NCI-H82 treated with DMSO at 0.1 percent for 48 hours (cell line): ENCODE data around the gene PGAM2.

ENCODE experiments used
- DNase-seq: peaks from one replicate; lab custom pipeline; 2025; ENCODE audit not compliant: unreplicated experiment; lab: John Stamatoyannopoulos, UW

PGAM2 gene

DNA sequence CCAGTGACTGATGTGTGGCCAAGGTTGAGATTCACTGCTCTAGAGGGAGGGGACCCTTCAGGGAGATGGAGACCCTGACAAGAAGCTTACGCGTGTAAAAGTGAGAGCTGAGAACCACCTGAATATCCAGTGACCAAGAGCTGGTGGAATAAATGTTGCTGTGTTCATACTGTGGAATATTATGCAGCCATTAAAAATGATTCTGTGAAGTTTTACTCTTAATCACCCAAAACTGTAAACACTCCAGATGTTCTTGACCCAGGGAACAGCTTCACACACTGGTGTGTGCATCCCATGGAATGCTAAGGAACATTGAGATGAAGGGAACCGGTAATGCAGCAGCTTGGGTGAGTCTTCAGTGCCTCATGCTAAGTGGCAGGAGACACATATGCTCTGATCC, 21.3 kb upstream of the PGAM2 start:
- no peak for DNase-seq

DNA sequence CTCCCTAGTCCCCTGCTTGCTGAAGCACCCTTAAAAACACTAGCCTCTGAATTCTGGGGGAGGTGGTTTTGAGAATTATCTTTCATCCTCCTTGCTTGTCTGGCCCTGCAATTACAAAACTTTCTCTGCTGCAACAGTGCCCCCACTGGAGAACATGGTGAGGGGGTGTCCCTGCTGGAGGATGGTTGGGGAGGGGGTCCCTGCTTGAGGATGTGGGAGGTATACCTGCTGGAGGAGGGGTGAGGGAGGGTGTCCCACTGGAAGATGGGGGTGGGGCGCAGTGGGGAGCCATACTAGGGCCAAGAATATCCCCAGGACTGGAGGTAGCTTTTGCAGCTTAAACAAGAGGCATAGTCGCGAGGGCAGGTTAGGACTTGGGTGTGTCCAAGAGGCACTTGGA, 20.2 kb upstream of the PGAM2 start:
- DNase-seq = no peak

DNA sequence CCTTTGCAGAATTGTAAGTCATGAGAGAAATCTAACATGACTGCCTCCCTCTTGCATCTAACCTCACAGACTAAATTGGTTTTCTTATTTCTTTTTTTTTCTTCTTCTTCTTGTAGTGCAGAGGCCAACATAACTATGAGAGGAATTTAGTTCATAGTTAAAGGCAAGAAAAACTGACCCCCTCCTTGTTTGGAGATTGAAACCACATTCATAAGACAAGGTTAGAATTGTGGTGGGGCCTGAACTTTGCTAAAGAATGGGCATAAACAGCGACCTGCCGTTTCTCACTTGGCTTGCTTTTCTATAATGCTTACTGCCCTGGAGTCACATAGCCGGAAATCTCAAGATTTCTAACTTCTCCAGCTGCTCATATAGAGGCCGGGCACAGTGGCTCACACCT, 19.3 kb upstream of the PGAM2 start:
- no peak for DNase-seq

DNA sequence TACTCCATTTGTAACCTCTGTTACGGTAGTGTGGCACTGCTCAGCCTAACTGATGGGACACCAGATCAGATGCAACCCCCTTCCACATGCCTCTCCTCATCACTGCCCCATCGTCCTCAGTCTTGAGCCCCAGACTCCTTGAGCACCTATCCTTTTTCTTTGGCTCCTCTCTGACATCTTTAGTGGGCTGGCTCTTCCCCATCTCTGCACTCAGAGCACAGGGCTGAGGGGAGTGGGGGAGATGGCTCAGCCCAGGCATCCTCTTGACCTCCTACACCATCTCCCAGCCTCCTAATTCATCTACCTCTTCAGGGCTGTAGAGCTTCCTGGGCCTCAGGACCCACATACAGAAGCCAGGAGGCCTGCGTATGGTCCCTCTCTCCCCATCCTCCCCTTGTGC, 18.4 kb upstream of the PGAM2 start:
- no peak for DNase-seq

DNA sequence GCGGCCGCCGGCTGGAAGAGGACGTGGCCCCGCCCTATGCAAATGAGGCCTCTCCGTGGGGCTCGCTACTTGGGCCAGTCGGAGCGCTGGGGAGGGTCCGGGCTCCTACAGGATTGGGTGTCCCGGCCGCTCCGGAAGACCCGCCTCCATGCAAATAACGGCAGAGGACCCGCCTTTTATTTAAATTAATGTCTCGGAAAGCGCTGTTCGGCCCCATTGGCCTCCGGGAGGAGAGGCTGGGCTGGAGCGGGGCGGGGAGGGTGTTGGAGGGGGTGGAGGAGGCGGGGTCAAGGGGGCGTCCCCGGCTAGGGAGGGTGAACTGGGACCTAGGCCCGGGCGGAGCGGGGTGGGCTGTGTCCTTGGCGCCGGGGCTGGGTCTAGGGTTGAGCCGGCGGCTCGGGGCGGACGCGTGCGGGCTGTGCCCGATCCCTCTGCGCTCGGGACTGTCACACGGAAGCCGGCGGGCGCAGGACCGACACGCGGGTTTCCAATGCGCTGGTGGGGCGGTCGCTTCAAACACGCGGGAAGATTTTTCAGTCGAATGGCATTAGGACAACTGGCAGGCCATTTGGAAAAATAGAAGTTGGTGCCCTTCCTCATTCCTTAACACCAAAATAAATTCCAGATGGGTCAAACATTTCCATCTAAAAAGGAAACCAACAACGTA, 17.3 kb upstream of the PGAM2 start:
- peak; percentile 98 for DNase-seq

DNA sequence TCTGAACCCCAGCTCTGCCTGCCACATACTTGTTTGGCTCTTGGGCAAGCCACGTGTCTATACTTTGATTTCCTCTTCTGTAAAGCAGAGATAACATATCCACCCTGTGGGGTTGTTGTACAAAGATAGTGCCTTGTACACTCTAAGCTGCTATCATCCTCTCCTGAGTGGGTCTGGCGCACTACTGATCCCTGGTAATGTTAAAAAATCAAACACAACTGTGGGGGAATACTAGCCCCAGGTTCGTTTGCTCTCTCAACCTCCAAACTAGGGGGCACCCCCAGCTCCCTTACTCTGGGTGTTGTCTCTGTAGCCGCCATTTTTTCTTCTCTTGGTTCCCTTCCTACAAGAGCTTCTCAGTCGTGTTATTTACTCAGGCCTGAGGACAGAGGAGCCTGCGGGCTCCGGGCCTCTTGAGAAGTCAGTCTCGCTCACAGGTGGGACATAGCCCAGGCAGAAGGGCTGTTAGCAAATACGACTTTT, 15.9 kb upstream of the PGAM2 start:
- DNase-seq = no peak

DNA sequence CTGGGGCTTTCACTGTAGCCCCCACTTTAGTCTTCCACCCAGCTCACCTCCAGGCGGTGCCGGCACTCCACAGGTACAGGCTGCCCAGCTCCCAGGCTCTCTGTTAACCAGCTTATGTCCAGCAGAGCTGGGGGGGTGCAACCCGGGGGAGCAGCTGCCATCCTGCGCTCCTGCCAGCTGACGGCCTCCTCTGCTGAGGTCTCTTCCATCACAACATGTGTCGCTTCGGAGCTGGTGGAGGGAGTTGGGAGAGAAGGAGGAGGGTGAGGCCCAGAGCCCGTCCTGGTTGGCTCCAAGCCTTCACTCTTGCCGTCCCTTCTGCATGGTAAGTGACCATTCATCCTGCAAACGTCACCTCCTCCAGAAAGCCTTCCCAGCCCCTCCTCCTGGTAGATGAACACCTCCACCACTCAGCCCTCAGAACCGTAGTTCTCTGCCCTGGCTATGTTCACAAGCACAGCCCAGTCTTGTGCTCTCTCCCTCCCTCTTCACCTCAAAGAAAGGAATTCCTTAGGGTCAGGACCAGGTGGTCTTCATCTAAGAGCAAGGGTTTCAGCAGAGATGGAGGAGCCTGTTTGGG, 15.4 kb upstream of the PGAM2 start:
- DNase-seq = peak; percentile 12

DNA sequence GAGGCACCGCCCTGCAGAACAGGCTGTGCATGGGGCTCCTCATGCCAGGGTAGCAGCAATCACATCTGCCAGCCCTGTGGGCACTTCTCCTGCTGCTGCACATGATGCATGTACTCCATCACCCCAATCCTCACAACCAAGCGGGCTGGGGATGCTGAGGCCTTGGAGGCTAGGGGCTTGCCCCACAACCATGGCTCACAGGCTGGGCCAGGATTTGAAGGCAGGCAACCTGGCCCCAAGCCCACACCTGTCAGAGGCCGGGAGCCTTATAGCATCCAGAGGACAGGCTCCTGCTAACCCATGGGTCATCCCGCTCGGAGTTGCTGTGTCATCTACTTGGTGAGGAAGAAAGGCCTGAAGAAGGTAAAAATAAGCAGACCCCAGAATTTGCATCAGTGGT, 14.8 kb upstream of the PGAM2 start:
- DNase-seq = no peak

DNA sequence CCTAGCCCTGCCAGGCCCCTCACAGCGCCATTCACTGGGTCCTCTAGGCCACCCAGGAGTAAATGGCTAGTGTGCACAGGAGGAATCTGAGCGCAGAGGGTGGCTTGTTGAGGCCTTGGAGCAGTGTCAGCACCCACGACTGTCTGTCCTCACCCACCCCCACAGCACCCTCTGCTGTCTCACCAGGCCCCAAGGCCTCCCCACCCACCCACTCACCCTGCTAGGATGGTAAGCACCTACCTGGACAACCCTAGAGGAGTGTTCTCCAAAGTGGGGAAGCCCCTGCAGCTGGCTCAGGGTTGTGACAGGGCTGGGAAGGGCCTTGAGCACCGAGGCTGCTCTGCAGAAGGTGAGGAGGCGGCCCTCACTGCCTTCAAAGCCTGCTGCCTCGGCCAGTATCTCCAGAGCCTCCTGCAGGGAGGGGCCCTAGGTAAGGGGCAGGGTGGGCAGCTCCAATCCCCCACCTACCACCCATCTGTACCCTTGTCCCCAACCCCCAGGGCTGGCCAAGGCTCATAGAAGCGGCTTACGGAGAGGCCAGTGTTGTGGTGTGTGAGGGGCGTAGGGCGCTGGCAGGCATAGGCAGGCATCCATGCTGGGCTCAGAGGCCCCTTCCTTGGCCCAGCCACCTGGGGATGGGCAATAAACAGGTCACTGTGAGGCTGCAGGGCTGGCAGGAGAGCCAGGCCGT, 14.1 kb upstream of the PGAM2 start:
- DNase-seq = no peak

DNA sequence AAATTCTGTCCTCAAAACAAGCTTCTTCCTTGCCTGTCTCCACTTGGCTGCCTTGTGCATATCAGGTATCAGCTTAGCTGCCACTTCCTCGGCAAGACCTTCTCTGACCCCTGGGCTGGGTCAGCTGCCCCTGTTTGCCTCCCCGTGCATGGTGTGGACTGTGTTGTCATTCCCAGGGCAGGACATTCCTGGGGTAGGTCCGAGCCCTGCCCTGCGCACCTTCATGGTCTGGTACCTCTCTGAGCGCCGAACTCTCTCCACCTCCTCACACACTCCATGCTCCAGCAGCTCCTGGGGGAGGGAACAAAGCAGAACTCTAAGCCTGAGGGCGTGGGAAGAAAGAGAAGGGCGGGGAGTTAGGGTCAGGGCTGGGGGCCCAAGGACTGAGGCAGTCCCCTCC, 13.2 kb upstream of the PGAM2 start:
- DNase-seq = no peak

DNA sequence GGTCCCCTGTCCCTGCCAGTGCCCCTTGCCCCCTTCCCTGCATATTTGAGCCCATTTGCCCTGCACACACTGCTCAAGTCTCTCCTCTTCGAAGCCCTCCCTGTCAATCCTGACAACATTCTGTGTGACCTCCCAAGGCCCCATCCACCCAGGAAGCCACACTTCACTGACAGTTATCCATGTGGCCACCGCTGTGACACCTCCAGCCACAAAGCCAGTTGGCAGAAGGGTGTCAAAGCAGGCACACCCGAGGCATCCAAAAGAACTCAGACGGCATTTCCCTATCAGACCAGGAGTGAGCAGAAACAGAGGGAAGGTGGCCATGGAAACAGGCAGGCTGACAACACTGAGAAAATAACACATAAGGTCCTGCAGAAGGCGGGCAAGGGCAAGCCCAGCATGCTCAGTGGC, 12.3 kb upstream of the PGAM2 start:
- DNase-seq = no peak

DNA sequence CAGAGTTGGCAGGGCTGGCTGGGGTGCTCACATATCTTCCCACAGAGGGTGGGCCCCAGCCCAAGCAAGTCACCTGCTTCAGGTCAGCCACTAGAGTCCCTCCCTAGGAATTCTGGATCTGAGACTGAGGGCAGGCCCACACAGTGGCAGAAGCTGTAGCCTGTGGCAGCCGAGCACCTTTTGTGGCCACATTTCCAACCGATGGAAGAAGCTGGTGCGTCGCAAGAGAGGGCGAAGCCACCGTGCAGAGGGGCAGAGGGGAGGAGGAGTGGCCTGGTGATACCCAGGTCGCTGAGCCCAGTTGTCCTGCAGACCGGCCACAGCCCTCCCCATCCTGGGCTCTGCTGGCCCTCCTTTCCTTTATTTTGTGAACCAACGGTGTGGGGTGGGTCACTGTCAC, 11.7 kb upstream of the PGAM2 start:
- no peak for DNase-seq

DNA sequence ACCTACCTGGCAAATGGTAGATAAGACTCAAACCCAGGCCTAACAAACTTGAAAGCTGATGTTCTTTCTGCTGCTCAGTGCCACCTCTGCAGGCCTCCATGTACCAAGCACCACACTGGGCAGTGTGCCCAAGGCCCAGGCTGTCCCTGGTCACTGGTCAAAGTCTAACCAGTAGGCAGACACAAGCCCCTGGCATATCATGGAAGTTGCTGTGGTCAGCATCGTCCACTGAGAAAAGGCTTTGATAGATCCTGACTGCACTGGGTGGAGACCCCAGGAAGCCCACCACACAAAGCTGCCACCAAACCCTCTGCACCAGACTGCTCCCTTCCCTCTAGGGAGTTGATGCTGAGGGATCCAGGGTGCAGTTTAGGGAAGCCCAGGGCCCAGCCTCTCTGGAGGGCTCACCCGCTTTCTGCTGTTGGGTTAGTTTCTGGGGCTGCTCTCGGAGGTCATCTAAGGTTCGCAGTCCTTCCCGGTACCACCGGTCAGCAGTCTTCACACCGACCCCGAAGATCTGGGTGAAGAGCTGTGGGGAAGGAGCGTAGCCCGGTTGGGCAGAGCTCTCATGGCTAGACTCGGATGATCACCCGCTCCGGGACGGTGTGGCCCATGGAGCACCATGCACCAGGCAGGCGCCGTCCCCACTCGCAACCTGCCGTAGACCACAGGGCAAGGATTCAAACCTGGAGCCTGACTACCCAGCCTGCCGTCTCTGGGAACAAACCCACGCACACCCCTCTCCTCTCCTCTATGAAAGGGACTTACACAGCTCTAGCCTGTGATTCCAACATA, 10.9 kb upstream of the PGAM2 start:
- DNase-seq = no peak

DNA sequence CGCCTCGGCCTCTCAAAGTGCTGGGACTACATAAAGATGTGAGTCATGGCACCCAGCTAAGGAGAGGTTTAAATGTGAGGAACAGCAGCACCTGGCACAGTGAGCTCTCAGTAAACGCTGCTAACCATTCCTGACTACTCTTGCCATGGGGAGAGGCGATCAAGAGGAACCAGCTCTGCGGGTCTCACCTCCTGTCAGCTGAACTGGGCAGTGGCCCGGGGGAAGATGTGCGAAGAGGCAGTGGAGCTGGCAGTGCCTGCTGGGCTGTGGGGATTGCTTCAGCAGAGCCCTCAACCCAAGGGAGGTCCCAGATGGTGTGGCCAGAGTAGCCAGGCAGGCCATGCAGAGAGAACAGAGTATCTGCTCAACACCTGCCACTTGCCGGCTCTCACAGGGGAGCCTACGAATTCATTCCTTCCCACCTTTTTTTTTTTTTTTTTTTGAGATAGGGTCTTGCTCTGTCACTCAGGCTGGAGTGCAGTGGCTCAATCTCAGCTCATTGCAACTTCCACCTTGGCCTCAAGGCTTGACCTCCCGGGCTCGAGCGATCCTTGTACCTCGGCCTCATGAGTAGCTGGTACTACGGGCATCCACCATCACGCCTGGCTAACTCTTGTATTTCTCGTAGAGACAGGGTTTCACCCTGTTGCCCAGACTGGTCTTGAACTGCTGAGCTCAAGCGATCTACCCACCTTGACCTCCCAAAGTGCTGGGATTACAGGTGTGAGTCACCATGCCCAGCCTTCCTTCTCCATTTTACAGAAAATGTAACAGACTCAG, 10.1 kb upstream of the PGAM2 start:
- DNase-seq = no peak

DNA sequence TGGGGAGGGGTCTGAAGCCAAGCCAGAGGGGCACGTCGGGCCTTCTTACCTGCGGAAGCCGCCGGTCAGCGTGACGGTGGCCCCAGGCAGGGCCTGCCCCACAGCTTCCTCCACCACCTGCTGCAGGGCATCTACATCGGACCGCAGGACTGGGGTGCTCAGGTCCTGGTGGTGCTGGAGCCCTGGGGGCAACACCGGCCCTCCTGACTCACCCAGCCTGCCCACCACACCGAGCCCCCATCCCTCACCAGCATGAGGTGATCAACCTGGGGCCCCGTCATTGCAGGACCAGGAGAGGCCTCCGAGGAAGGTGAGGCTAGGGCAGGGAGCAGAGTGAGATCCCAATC, 9.0 kb upstream of the PGAM2 start:
- no peak for DNase-seq

DNA sequence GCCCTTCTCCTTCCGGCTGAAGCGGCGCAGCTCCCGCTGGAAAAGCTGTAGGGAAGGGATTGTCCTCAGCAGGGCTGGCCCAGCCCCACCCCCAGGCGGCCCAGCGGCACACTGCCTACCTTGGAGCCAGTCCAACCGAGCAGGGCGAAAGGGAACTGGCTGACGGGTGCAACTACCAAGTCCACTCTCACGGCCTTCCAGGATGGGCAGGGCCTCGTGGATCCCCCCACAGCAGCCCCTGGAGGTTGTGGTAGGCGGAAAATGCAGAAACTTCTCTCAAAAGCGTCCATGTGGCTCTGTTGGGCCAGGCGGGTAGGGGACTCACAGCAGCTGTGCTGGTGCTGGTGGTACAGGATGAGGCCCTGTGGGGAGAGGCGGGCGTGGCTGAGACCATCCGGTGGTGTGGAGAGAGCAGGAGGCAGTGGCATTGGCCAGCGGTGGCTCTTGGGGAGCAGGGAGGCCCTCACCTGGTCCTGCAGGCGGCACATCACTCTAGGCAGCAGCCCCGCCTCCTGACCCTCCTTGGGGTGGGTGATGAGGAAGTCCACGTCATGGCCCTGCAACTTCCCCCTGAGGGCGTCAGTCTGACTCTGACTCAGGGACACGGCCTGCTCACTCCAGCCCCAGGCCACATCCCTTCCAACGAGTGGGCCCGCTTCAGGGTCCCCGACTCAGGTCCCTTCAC, 8.4 kb upstream of the PGAM2 start:
- no peak for DNase-seq

DNA sequence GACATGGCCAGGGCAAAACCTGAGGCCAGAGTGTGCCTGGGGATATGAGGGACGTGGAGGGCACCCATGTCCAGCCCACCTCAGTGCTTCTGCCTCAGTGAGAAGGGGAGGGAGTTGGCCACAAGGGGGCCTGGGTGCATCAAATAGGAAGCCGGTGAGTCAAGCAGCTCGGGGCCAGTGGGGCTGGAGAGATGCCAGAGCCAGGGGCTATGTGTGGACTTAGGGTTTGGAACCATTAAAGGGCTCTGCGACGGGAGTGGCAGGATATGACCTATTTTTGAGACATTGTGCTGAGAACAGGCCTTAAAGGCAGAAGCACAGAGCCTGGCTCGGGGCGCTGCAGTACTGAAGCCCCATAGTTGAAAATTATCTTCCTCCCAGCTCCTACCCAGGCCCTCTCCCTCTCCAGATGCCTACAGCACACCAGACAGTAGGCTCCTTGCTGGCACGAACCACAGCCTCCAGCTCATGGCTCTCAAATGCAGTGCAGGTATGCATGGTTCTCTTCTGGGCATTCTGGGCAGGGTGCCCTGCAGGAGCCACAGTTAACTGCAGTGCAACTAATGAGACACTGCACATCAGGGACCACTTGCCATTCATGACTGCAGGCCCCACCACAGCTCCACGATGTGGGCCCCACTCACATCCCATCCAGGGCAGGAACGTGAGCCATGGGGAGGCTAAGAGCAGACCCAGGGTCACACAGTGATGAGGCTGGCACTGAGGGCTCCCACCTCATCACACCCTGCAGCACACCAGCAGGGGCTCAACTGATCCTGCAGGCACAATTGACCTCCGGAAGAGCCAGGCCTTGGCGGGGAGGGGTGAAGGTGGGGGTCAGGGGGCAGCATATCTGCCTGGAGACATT, 7.2 kb upstream of the PGAM2 start:
- peak; percentile 41 for DNase-seq

DNA sequence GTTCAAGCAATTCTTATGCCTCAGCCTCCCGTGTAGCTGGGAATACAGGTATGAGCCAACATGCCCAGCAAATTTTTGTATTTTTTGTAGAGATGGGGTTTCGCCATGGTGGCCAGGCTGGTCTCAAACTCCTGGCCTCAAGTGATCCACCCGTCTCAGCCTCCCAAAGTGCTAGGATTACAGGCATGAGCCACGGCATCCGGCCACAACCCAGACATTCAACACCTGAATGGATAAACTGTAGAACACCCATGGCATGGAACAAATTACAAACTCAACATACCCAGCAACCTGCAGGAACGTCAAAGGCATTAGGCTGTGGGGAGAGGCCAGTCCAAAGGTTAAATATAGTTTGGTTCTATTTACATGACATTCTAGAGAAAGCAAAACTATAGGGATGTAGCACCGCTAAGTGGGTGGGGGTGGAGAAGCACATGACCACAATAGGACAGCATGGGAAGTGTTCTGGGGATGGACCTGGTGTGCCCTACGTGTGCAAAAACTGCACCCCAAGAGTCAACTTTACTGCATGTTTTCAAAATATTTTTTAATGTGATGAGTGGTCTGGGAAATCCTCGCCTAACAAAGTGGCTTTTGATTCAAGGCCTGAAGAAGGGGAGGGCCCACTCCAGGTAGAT, 6.5 kb upstream of the PGAM2 start:
- DNase-seq = no peak

DNA sequence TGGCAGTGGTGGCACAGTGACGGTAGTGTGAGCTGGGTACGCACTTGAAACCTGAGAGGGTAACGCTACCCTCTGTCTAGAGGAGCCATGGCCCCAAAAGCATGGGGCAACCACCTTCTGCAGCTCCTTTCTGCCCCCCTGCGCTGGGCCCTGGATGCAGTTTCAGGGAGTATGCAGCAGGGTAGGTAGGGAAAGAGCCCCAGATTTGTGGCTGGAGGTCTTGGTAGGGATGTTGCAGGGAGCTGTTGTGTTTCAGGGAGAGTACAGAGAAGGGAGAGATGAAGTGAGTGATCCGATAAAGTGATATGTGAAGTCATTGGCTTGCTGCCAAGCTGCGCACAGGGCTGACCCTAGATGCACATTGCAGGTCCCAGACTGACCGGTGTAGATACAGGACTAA, 2.7 kb upstream of the PGAM2 start:
- peak; percentile 28 for DNase-seq
